ENCODE data around the gene SLC16A7. TPM values are rescaled to one million over a fixed set of nuclear protein-coding genes. Genes with fewer than 3 reads are reported as not detected.

The SLC16A7 gene
- total RNA-seq, 1 donor from 2014 or later, result 25.0 TPM

- Mint-ChIP-seq H3K27ac (ENCODE audit: unreplicated experiment) (no peak overlapping the region), H3K36me3 (ENCODE audit: low read depth) (no peaks in the 10 kb centered on the region)
Measured at GRCh38 chr12:59833408-59833807, 237.6 kb downstream of the SLC16A7 start.

GRCh38 chr12:59834659-59835474, 239.0 kb downstream of the SLC16A7 start:
- no peaks in the 10 kb centered on the region for H3K36me3 Mint-ChIP-seq (ENCODE audit: low read depth)
- H3K27me3 Mint-ChIP-seq (ENCODE audit: low read depth), result peaks cover 2% of the 10 kb centered on the region
- no peaks in the 10 kb centered on the region for H3K9me3 Mint-ChIP-seq (ENCODE audit: low read depth)
- H3K4me1 Mint-ChIP-seq (ENCODE audit: low read depth), result no peaks in the 10 kb centered on the region
- TF ChIP-seq, protein P1, sequence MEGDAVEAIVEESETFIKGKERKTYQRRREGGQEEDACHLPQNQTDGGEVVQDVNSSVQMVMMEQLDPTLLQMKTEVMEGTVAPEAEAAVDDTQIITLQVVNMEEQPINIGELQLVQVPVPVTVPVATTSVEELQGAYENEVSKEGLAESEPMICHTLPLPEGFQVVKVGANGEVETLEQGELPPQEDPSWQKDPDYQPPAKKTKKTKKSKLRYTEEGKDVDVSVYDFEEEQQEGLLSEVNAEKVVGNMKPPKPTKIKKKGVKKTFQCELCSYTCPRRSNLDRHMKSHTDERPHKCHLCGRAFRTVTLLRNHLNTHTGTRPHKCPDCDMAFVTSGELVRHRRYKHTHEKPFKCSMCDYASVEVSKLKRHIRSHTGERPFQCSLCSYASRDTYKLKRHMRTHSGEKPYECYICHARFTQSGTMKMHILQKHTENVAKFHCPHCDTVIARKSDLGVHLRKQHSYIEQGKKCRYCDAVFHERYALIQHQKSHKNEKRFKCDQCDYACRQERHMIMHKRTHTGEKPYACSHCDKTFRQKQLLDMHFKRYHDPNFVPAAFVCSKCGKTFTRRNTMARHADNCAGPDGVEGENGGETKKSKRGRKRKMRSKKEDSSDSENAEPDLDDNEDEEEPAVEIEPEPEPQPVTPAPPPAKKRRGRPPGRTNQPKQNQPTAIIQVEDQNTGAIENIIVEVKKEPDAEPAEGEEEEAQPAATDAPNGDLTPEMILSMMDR (IDR thresholded peaks at IDR 0.05), result peak; percentile 87
- no peak overlapping the region for H3K27ac Mint-ChIP-seq (ENCODE audit: unreplicated experiment)
- no peak overlapping the region for H3K4me3 Mint-ChIP-seq (ENCODE audit: unreplicated experiment)
- no peak for DNase-seq (ENCODE audit: low spot score)

More at GRCh38 chr12:59833408-59833807, 237.6 kb downstream of the SLC16A7 start:
- no peaks in the 10 kb centered on the region for H3K4me1 Mint-ChIP-seq (ENCODE audit: low read depth)
- TF ChIP-seq, protein P1 (IDR thresholded peaks at IDR 0.05), result no peak
- DNase-seq (ENCODE audit: low spot score), result no peak
- H3K27me3 Mint-ChIP-seq (ENCODE audit: low read depth), result peaks cover 2% of the 10 kb centered on the region
- H3K4me3 Mint-ChIP-seq (ENCODE audit: unreplicated experiment), result no peak overlapping the region
- H3K9me3 Mint-ChIP-seq (ENCODE audit: low read depth), result no peaks in the 10 kb centered on the region

All from chondrocyte (in vitro differentiated cells).